Measurements from ENCODE around the gene CSF1R.

Gene CSF1R

DNA sequence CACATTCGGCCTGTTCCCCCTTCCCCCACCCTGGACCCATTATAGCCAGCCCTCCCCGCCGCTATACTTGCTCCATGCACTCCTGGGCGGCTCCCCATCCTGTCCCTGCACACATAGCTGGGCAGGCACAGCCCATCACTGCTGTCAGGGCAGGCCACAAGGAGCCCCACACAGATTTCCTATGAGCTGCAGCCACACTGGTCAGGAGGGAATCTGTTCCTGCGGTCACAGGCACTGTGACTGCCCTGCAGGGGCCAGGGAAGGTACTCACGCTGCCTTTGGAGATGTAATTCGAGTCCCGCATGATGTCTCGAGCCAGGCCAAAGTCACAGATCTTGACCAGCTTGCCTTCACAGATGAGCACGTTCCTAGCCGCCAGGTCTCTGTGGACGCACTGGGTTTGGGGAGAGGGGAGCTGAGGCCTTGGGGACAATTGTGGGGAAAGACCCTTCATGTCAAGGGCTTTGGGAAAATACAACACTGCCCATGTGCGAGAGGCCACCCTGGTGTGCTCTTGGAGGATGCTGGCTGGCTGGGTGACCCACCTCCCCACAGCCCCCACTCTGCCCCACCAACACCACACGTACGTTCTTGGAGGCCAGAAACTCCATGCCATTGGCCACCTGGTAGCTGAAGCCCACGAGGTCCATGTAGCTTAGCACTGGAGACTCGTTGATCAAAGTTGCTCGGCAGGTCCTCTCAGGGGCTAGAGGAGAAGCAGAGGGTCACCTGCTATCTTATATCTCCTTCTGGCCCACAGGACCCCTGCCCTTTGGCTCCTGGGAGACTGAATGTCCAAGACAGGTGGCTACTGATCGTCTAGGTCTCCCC is 34.5 kb upstream of the CSF1R start:
- no peak for DNase-seq (ENCODE audit: low read depth)

DNA sequence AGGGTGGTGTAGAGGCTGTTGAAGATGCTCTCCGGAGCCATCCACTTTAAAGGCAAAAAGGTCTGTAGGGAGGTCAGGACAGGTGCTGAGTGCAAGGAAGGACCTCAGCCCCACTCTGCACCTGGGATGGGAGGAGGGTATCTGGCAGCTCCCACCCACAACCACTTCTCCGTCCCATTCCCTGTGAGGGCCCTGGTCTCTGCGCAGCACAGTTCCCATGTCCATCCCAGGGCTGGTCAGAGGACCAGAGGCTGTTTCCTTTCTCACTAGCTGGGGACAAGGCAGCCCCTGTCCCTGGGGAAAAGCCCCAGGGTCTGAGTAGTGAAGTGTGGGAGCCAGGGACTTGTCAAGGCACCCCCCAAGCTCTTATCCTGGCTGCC is 33.7 kb upstream of the CSF1R start:
- DNase-seq (ENCODE audit: low read depth) = no peak

DNA sequence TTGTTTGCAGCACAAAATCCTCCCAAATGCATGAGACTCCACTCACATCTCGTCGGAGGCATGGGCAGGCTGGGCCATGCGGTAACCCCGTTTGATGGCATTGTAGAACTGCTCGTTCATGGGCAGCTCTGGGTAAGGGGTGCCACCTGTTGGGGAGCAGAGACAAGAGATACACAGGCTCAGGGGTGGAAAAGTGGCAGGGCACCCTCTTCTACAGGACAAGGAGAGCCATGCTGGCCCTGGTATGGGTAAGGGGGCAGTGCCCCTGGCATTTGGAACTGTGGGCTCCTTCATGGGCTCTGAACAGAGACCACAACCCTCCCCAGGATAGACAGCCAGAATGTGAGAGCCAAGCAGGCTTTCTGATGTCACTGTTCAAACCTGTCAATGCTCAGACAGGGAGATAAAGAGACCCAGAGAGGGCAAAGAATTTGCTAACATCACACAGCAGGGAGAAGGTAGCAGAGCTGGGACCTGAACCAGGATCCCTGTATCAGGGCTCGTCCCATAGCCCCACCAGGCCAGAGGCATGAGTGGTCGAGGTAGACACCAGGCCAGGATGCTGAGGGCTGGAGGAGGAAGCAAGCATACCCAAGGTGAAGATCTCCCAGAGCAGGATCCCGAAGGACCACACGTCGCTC is 33.2 kb upstream of the CSF1R start:
- no peak for DNase-seq (ENCODE audit: low read depth)

DNA sequence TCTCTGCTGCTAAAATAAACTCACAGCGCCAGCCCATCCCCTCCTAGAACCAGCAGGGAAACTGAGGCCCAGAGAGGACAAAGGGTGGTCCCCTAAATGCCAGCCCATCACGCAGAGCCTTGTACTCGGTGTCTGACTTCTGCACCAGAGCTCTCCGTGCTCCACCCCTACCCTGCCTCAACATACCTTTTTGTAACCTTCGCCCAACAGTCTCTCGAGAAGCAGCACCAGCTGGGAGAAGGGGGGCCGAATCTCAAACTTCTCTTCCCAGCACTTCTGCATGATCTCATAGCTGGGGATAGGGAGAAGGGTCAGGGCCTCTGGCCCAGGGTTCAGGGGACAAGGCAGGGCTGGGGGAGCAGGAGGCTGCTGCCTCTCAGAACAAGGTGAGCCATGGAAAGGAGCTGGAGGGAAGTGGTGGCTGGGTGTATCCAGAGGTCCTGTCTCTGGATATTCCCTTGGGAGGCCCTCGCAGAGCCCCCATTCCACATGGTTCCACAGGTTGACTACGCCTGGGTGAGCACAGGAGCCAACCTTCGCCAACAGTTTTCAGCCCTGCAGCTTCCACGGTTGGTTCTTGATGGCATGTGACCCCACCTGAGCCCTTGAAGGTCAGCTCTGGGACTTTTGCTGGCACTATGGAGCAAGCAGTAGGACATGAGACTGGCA is 32.3 kb upstream of the CSF1R start:
- DNase-seq (ENCODE audit: low read depth) = no peak

DNA sequence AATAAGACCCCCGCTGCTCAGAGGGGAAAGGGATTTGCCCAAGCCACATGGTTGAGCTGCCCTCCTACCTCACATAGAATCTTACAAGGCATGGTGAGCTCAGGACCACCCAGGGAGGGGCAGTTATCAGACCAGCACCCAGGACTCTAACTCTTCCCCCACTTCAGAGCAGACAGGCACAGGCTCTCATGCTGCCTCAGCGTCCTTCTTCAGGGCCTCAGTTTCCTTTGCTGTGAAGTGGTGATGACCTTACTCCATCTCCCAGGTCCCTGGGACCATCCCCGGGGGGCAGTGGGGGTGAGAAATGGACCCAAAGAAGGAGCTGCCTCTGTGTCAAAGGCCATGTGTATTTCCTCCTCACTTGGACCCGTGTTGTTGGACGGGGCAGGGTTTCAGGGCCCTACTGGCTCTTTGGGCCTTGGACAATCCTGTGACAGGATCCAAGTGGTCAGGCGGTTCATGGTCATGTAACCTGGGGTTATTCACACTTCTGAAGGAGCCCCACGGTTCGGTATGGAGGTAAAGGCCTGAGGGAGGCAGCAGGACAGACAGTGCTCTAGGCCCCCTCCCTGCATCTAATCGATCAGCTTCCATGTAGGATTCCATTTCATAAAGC is 31.7 kb upstream of the CSF1R start:
- no peak for DNase-seq (ENCODE audit: low read depth)

DNA sequence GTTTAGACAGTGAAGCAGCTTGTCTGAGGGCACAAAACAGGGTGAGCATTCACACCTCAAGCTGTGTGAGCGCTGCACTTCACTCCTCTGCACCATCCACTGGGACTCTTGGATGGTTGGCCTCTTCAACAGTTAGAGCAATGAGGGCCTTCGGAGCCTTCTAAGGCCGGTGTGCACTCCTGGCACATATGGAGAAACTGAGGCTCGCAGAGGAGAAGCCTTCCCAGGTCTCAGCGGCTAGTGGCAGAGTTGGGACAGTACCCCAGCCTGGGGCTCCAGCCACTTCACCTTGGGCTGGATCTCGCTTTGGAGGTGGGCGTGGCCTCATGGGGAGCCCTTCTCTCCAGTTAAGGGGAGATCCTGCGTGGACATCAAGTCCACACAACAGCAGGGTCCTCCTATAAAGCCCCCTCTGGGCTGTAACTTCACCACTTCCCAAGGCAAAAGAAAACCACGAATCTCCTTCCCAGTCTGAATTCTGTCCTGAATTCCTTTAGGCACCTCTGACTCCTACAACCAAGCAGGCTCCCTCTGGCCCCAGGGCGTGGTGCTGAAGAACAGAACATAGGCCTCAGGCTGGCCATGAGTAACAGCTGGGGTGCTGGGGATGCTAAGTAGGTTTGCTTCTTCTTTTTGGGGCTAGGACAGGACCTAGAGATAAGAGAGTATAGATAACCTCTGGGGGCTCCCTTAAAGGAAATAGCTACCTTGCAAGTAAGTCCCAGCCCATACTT is 30.5 kb upstream of the CSF1R start:
- no peak for DNase-seq (ENCODE audit: low read depth)

DNA sequence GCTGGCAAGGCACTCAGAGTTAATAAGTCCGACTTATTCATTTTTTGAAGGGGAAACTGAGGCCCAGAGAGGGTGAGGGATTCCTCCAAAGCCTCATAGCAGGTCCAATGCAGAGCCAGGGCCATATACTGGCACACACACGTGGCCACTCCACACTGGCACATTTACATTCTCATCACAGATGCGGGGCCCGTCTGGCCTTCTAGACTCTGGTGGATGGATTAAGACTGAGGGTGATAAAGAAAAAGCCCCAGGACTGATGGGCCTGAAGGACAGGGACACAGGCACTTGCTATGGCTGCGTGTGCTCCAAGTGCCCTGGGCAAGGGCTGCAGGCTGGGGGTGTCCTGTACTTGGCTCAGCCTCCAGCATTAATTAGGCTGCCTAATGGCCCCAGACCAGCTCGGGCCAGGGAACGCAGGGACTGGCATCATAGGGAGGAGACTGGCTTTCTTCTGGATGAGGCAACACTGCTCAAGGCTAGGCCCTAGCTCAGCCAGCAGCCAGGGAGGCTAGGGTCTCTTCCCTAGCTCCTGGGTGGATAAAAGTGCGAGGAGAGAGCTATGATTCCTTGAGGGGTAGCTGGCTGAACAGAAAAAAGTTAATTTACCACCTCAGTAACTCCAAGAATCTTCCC is 28.5 kb upstream of the CSF1R start:
- no peak for DNase-seq (ENCODE audit: low read depth)

DNA sequence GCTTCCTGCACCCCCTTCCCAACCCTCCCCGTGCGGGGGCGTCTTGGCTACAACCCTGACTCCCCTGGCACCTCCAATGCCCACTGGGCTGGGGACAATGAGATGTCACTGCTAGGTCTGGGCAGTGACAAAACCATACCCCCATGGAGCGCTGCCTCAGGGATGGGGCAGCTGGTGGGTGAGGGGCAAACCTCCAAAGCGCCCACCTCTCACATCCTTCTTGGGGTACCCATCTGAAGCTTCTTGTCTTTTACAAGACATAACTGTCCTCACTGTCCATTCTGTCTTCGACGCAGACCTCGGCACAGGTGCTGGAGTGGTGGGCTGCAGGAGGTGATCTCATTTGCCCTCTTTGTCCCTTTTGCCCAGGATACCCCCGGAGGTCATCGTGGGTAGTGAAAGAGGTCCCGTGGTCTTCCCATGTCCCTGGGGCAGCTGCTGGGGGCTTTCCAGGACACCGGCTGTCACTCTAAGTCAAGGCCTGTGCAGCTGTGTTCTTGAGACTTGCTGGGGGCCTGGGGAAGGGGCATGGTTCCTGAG is 27.8 kb upstream of the CSF1R start:
- no peak for DNase-seq (ENCODE audit: low read depth)

DNA sequence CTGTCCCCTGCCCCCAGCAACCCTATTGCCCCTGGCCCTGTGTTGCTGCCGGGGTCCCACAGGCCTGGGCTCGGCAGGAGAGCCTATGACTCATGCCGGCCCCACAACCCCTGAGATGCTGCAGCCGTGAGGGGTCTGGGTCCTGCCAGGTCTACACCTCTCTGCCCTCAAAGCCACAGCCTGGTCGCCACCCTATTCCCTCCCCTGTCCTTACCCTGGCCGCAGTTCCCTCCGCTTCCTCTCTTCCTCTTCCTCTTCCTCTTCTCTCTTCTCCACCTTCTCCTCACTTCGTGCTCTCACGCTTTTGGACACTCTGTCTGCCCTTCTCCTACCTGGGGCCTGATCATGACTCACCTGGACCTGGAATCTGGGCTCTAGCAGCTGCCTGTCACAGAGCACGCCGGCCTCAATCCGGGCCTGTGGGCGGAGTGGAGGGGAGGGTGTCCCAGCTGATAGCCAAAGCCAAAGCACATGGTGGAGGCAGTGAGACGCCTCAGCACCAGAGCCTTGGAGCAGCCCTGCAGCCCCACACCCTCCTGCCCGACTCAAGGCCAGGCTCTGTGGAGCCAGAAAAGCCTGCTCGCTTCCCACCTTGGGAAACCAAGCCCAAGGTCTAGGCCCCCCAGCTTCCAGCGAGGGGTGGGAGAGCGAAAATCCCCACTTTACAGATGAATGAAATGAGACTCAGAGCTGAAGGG is 26.8 kb upstream of the CSF1R start:
- DNase-seq (ENCODE audit: low read depth) = no peak

DNA sequence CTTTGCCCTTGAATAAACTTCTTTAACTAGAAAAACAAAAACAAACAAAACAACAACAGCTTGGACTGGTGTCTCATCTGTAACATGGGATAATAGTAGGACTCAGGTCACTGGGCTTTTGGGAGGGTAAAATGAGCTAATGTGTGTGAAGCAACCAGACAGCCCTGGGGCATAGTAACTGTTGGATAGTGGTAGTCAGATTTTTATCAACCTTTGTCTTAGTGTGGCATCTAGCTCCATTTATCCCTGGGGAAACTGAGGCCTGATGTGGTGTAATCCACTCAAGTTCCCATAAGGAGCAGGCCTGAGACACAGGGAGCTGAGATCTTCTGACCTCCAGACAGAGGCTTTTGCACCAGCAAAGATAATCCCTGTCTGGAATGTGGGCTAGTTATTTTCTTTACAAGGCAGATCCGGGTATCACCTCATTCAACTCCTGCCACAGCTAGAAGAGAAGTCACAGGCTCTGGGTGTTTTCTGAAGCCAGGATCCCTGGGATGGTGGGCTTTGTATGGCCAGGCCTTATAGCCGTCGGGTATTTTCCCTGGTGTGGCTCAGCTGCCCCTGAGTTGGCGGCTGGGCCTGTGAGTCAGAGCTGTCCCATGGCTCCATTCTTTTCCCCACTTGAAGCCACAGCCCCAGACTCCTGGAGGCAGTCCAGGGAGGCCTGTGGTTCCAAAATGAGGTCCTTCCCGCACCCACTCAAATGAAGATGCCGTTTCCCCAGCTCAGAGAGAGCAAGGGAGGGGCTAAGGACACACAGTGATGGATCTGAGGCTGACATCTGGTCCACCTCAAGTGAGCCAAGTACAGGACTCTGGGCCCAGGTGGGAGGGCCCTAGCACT is 26.1 kb upstream of the CSF1R start:
- no peak for DNase-seq (ENCODE audit: low read depth)

DNA sequence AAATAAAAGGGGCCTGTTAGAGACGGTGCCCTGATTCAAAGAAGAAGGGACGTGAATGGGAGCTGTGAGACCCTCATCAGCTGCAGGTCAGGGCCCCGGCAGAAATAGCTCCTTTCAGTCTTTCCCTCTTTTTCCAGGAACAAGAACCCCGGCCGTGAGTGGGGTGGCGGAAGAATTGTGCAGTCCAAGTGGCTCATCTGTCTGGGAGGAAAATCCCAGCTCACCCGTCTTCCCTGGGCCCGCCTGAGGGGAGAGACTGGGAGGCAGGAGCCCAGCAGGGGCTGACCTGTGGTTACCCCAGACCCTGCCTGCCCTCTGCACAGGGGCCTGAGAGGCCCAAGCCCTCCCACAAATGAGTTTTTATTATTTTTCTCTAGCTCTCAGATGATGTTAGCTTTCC is 24.8 kb upstream of the CSF1R start:
- no peak for DNase-seq (ENCODE audit: low read depth)

DNA sequence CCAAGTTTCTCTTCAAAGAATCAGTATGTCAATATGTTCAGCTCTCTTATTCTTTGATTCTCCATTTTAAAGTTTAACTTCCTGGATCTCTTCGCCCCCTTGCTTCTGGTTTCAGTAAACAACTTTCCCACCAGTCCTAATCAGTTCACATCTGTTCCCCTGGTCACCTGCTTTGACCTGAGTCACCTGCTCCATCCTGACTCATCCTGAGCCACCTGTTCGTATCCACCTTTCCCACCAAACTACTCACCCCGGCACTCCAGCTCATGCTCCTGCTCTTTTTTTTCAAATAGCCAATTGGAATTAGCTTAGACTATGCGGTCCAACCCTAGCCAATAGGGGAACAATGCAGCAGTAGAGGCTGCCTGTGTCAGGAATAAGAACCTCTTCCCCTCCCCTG is 23.6 kb upstream of the CSF1R start:
- DNase-seq (ENCODE audit: low read depth) = no peak

DNA sequence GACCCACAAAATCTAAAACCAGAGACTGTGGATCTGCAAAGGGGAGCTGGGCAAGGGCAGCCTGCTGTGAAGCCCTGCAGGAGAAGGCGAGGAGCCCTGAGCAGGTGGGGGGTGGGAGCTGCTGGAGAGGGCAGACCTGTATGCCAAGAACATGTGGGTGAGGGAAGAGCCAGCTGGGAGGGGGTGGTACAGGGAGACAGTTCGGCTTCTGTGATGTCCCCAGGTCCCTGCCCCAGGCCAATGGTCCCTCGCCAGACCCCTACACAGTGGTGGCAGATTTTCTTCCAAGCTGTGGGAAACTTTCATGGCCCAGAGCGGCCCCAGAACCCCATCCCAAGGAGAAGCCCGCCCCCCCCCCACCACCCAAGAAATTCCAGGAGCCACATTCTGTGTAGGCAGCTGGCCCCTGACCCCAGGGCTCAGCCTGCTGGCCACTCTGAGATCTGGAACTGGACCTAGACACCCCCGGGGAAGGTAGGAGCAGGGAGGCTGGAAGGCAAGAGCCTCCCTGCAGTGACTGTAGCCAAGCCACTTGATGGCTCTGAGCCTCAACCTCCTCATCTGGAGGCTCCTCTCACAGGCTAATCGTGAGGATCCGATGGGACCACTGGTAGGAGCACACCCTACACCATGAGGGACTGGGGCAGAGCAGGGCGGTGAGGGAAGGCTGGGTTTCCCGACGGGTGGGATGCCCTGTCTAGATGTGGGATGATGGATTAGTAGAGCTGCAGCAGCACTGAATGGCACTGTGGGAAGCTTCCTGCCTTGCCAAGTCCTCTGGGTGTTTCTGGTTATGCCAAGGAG is 22.6 kb upstream of the CSF1R start:
- DNase-seq (ENCODE audit: low read depth) = no peak

DNA sequence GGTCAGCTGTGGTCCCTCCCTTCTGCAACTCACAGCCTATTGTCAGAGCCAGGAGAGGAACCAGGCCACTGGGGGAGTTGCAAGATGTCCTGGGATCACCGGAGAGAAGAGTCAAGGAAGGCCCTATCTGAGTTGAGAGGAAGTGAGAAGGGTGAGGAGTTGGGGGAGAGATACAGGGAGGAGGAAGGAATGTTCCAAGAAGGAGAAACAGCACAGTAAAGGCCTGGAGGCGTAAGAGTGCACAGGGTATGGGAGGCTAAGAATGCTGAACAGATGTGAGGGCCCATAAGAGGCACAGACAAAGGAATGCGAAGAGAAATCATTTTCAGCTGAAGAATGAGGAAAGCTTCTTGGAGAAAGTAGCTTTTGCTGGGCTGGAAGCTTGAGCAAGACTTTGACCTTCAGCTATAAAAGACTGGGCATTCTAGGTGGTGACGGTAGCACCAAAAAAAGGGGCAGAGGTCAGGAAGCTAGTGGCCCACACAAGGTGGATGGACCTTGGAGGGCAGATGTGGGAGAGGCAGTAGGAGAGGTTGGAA is 21.6 kb upstream of the CSF1R start:
- no peak for DNase-seq (ENCODE audit: low read depth)

DNA sequence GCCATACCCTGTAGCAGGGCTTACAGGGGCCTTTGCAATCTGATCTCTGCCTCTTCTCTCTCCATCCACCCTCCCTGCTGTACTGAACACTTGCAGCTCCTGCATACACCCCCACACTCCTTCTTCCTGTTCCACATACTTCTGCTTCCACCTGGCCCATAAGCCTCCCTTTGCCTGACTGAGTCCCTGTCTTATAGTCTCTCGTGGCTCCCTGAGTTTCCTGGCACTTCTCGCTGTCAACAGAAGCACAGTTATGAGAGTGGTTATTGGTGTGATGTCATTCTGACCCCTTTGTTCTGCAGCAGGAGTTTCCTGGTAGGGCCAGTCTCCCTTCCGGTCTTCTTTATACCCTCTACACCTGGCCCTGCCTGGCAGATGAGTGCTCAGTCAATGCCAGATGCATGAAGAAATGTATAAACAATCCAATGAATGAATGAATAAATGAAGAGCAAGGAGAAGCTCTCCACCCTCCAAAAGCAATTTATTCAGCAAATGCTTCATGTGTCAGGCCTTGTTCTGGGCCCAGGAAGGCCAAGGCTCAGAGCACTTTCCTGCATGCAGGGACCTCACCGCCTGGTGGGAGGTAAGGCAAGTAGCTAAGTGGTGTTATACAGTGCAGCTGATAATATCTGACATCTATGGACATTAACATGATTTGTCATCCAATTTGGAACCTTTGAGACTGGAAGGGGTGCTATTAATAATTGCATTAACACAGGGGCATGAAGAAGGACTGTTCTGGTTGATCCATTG is 20.5 kb upstream of the CSF1R start:
- no peak for DNase-seq (ENCODE audit: low read depth)

DNA sequence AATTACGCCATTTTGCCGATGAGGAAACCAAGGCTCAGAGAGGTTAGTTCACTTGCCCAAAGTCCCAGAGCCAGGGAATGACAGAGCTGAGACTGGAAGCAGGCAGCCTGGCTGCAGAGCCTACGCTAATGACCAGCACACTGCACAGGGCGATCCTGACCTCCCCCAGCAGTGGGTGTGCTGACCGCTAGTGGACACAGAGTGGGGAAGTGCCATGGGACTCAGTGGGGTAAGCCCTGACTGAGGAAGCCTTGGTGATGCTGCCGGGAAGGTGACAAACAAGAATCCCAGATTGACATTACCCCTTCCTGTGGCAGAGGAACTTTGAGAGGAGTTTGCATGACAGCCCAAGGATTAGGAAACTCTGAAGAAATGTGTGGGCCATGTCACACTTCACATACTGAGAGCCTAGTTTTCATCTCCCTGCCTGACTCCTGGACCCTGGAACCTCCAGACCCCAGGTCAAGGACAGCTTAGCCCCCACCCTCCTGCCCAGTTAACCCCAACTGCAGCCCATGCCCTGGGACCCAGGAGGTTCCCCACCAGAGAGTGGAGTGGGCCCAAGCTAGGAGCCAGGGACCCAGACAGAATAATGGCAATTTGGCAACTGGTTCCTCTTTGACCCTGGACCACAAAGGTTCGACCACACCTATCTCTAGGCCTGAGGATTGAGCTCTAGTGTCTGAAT is 19.7 kb upstream of the CSF1R start:
- DNase-seq (ENCODE audit: low read depth) = no peak

DNA sequence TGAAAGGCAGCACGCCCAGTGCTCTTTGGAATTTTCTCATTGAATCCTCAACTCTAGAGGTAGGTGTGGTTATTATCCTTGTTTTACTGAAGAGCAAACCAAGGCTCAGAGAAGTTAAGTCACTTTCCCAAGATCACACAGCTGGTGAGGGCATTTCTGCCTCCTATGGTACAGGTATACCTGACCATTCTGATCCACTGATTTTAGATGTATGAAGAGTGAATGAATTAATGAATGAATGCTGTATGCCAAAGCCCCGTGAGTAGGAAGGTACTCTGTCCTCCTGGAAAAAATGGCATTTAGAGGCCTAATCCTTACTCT is 18.2 kb upstream of the CSF1R start:
- DNase-seq (ENCODE audit: low read depth) = no peak

All from stimulated activated CD8-positive, alpha-beta memory T cell treated with anti-CD3 and anti-CD28 coated beads, Interleukin-7, amount 100 ng/mL, for 24 hours (primary cell).